GM21360 (cell line): ENCODE results near the gene DEFB129.
"Not testable (repeated sequence)": the region's sequence is repeated elsewhere in the genome, so short reads cannot be mapped to it uniquely, and the experiment has no call there.

Experiments used
- ATAC-seq: cut with Tn5 transposase; IDR thresholded peaks from one replicate; pipeline ENCODE4 v1.9.1; 2021; ENCODE audit warnings: mild to moderate bottlenecking, moderate library complexity; ENCODE audit not compliant: unreplicated experiment

Gene DEFB129

DNA sequence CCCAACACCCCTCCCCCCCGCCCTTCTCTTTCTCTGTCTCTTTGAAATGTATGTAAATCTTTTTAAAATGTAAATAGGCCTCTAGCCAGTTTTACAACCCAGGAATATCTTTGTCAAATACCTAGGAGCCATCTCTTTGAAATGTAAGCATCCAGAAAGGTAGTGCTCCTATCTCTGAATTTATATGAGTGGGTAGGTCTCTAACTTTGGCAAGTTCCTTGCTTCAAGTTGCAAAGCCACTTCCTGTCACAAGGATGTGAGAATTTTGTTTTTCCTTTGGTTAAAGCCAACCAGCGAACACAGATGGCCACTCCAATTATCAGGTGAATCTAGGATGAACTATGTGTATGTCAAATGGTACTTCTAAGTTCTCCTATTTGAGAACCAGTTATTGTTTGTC is 24.3 kb downstream of the DEFB129 start:
- ATAC-seq: no peak

DNA sequence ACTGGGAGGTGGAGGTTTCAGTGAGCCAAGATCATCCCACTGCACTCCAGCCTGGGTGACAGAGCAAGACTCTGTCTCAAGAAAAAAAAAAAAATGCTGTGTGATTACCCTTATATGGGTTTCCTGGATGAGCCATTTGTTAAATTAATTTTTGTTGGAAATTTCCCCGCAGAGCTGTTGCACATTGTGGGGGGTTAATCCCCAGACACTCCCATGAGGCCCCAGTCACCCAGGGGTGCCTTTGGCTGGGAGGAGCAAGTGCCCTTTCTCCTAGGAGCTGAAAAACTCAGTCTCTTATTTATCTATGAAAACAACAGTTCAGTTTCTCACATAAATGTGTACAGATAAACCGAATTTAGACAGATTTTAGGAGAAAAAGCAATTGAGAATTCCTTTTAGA is 25.7 kb downstream of the DEFB129 start:
- ATAC-seq: no peak

DNA sequence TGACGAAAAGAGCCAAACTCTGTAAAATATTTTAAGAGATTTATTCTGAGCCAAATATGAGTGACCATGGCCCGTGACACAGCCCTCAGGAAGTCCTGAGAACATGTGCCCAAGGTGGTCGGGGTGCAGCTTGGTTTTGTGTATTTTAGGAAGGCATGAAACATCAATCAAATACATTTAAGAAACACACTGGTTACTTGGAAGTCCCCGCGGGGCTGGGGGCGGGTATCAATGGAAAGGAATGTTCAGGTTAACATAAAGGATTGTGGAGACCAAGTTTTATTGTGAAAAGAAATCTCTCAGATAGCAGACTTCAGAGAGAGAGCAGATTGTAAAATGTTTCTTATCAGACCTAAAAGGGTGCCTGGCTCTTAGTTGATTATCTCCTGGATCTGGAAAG is 26.4 kb downstream of the DEFB129 start:
- ATAC-seq: not testable (repeated sequence)

DNA sequence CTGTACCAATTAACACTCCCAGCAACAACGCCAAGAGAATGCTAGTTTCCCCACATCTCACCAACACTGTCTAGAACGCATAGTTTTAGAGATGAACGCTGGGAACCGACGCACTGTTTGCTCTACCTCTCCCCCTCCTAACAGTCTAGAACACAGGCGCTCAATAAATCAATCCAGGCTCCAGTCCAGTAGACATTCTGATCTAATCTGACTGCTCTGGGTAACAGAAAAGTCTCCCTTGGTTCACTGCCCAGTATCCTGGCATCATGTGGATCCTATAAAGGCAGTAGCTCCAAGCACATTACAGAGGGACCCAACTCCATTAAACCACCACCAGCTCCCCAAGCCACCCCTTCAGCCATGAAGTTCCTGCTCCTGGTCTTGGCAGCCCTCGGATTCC is 30.4 kb downstream of the DEFB129 start, which contains the start of gene DEFB132:
Gene DEFB132, plus strand, starts transcription at position 306 of the 400 bp plus-strand sequence. Its CDS starts 55 bp downstream, at position 361.
- no peak for ATAC-seq

DNA sequence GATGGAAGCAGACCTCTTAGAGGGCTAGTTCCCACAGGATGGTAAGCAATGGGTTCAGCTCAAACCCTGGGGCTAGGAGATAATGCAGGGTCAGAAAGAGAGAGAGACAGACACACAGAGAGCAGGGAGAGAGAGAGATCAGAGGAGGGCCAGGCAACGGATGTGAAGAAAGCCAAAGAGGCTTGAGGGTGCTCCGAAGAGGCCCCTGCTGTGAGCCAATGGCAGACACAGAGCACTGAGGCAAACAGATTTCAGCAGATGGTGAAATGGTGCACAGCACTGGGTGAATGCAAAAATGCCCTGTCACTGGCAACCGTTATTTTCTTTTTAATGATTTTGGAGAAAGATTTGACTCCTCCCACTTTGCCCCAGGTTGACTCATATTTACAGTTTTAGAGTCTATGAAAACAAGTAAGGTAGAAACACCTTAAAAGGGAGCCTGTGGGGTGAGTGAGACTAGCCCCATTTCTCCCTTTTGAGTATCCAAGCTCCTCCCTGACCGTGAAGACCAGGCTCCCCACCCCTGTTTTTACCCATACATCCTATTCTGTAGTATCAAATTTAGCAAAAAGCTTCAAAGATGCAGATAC is 31.3 kb downstream of the DEFB129 start:
- ATAC-seq: no peak

DNA sequence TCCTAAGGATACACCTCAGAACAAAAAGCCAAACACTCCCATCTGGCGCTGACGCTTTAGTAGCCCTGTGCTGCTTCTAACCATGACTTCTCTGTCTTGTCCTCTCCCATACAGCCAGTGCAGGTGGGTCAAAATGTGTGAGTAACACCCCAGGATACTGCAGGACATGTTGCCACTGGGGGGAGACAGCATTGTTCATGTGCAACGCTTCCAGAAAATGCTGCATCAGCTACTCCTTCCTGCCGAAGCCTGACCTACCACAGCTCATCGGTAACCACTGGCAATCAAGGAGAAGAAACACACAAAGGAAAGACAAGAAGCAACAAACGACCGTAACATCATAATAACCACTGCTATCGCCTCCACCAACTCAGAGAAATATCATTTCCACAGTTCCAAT is 31.9 kb downstream of the DEFB129 start:
- no peak for ATAC-seq

DNA sequence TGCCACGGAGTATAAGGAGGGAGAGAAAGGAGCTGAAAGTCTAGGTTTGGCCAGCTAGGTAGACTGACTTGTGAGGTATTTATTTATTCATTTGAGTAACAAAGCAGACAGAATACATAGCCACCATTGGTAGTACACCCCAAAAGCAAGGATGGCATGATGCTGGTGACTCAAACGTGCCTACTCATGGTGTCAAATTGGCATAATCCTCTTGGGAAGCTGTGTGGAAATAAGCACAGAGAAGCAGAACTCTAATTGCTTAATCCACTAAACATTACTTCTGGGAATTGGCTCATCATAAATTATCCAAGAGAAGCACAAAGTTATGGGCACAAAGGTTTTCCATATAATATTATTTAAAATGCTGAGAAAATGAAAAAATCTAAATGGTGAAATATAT is 32.9 kb downstream of the DEFB129 start:
- no peak for ATAC-seq

DNA sequence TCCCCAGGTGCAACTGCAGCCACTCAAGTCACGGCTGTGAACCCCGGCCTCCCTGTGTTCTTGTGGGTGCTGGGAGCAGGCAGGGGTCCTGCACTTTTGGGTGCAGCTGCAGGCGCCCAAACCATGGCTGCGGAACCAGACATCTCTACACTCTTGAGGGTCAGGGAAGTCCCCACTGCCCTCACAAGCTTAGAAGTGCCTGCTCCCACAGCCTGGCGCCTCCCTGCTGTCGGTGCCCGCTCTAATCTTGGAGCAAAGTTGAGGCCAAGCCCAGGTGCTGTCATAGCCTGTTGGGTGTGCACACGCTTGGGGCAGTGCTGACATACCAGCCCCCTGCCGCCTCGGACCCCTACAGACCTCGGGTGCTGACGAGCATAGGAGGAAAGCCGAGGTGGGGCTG is 36.6 kb downstream of the DEFB129 start:
- no peak for ATAC-seq

DNA sequence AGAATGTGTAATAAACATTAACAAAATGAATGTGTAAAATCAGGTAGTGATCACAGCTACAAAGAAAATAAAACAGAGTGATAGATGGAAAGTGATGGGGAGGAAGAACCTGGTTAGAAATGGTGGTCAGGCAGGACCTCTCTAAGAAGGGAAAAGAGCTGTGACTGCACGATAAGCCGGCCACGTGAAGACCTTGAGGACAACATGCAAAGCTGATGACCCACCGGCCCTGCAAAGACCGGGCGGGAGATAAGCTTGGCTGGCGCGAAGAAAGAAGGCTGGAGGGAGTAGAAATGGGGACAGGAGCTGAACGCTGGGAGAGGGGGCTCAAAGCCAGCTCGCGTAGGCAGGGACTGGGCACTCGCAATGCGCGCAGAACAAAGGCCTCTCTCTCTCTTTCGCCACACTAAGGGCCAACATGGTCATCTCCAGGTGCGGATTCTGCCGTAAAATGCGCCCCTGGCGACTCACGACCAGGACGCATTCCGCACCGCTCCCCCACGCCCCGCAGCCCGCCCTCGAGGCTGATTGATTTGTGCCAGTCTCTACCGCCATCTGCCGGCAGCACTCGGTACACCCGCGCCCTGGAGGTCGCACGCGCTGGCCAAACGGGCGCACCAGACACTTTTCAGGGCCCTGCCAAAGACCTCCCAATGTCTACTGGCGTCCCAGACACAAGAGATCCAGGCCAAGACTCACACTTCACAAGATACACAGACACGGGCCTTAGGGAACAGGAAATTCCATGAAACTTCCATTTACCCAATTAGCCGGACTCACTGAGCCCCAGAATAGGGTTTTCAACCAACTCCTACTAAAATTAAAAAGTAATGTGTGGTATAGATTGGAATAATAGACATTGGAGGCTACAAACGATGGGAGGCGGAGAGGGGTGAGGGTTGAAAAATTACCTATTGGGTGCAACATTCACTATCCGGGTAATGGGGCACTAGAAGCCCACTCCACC is 39.8 kb downstream of the DEFB129 start:
- peak; percentile 93 for ATAC-seq

DNA sequence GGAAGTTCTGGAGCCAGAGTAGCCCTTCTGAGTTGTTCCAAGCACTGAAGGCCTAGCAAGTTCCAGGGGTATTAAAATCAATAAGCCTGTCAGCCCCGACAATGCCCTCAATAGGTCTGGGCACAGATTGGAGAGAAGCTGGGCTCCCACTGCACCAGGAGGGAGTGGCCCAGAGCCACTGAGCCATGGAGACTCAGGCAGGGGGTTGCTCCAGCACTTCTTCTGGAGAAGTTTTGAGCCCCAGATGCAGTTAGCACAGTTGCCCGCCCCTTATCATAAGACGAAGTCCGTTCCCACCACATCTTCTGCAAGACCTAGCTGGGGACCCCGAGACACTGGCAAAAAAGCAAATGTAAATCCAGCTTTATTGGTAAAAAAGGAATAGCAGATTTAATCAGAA is 43.5 kb downstream of the DEFB129 start:
- ATAC-seq: no peak

DNA sequence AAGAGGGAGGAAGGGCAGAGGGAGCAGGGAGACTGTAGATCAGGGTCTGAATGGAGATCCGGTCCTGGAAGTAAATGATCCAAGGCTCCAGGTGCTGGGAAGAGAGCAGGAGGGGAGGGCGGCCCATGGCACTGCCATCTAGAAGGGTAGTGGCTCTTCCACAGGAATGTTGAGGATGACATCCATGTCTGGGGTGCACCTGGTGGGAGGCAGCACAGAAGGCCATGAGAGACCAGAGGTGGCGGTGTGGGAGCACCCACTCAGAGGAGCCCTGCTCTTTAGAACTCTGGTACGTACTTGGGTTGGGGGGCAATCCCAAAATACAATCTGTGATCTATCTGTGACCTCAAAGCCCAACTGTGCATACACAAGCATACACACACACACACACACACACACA is 44.0 kb downstream of the DEFB129 start:
- no peak for ATAC-seq

DNA sequence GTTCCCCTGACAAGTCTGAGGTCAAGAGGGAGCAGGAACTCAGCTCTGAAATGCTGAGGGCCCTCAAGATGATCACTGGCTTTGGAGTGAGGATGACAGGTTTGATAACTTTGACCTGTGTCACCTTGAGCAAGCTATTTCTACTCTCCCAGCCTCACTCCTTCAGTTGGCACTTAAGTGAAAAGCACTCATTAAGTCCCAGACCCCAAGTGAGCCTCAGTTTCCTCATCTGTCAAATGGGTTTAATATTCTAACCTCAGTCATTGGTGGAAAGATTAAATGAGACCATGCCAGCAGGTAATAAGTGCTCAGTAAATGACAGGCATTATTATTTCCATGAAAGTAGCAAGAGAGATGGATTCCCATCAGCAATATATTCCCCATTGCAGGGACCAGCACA is 44.5 kb downstream of the DEFB129 start:
- no peak for ATAC-seq

DNA sequence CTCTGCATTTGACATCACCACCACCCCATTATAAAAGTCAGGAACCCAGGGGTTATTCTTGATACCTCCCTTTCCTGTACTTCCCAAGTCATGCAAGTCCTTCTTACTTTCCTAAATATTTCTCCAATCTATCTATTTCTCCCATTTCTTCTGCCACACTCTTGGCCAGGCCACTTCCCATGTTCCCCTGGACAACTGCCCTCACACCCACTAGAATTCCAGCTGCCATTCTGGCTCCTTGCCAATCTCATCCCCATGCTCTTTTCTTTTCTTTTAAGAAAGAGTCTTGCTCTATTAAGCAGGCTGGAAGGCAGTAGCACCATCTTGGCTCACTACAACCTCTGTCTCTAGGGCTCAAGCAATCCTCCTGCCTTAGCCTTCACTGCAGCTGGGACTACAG is 45.7 kb downstream of the DEFB129 start:
- ATAC-seq: no peak

DNA sequence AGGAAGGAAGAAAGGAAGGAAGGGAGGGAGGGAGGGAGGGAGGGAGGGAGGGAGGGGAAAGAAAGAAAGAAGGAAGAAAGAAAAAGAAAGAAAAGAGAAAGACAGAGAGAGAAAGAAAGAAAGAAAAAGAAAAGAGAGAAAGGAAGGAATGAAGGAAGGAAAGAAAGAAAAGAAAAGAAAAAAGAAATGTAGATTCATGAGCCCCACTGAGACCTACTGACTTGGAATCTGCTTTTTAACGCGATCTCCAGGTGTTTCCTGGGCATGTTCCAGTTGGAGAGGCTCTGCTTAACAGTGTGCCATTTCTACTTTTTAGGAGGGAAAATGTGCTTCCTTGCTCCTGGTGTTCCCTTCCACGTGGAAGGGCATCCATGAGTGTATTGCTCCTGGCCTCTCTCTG is 46.8 kb downstream of the DEFB129 start:
- ATAC-seq: no peak

DNA sequence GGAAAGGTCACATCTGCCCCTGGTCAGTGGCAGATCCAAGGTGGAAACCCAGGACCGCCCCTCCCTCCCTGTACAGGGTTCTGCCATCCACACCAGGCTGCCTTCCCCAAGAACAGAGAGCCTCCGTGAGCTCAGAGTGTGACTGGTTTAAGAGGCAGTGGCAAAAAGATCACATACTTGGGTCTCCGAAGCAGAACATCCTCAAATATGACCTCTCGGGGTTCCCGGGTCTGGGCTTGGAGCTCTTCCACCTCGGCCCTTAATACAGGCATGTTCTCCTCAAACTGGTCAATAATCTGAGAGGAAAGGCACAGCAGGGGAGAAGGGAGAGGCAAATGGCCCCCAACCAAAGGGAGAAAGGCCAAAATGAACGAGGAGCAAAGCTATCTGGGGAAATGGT is 48.7 kb downstream of the DEFB129 start:
- ATAC-seq: no peak

DNA sequence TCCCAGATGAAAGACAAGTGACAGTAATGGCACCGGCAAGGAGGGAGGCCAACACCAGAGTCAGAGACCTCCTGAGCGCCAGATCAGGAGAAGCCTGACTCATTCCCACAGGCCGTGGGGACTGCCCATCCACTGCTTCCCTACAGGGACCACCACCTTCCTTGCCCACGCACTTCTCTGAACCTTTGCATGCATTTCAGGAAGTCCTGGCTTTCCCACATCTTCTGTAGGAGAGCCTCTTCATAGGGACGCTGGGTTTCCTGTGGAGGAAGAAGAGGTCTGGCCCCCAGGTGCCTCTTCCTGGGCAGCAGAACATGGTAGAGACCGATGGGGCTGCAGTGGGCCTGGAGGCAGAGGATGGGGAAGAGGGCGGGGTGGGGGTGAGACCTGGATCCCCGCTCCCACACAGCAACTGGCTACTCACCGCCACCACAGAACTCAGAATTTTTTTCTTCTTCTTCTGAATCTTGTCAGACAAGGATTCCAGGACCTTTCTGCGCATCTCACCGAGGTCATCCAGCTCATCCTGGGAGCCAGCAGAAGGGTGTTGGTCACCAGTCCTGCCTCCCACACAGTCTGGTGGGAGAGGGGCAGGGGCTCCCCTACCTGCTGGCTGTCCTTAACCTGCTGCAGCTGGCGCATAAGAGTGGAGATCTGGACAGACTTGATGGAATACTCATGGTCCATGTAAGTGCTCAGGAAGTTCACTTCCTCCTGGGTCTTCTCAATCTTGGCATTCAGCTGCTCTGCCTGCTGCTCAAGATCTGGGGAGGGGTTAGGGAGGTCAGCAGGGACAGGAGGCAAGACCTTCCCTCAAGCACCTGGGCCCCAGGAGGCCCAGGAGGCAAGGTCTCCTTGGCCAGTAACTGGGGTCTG is 49.8 kb downstream of the DEFB129 start:
- no peak for ATAC-seq

DNA sequence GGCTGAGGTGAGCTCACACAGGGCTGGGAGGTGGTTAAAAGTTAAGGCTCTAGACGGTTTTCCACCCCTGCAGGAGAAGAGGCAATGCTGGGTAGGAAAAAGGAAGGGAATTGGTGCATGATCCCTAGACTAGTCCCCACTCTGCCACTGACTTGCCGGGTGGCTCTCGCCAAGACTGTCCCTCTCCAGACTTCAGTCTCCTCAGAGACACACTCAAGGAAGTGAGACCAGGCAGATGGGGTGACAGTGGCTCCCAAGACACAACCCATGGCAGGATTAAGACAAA is 50.4 kb downstream of the DEFB129 start:
- ATAC-seq: no peak

DNA sequence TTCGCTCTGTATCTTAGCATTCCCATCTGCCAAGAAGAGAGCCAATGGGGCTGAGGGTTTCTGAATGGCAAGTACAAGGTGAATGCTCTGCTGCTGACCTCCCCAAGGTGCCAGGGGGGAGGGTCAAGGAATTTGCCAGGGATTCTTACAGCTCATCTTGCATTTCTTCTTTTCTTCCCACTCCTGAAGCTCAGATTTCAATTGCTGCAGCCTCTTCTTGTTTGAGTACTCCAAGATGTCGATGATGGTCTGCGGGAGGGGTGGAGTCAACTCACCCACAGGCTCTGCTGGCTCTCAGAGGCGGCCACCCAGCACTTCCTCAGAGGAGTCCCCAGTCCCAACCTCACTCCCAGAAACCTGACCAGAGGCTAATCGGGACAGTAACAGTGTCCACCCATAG is 51.1 kb downstream of the DEFB129 start:
- ATAC-seq: no peak

DNA sequence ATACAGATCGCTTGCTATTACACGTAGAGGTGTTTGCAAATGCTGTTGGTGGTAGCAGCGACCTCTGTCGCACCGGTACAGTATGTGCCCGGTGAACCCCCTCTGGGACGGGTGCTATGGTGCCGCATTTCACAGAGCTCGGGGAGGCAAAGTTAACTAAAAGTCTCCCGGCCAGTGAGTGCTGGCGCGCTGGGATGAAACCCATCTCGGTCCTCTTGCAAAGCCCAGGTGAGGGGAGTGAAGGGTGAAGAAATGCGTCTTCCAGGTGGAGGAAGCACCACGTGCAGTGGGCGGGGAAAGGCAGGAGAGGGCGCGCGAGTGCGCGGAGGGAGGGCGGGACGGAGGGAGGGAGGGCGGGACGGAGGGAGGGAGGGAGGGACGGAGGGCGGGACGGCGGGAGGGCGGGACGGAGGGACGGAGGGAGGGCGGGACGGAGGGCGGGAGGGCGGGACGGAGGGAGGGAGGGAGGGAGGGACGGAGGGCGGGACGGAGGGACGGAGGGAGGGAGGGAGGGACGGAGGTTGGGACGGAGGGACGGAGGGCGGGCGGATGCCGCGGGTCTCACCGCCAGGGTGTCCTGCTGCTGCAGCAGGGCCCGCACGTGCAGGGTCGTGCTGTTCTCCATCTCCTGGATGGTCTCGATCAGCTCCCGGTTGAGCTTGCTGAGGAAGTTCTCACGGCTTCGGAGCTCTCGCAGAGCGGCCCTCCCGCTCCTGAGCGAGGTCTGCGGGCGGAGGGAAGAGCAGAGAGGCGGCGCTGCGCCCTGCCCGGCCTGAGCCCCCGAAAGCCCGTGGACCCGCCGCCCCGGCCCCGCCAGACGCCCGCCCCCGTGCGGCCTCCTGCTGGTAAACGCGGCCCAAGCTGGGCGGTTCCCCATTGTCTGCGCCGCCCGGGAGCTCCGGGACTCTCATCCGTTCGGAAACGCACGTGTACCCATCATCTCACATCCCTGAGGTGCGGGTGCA is 51.8 kb downstream of the DEFB129 start:
- ATAC-seq: no peak
